HEK293T (cell line): ENCODE data around the gene LGR6.

Experiments used
- FOXM1 ChIP-seq: fragments of 450-650 bp; IDR thresholded peaks from 2 replicates; pipeline ENCODE4 v1.6.1; 2017; ENCODE audit warnings: mild to moderate bottlenecking, borderline replicate concordance
- SUZ12 ChIP-seq: fragments of 450-650 bp; IDR thresholded peaks from 2 replicates; pipeline ENCODE4 v1.6.1; 2016; ENCODE audit warnings: mild to moderate bottlenecking
- ZNF384 ChIP-seq: fragments of 450-650 bp; IDR thresholded peaks from 2 replicates; pipeline ENCODE4 v1.6.1; 2016

- no peak for TF ChIP-seq ZNF384
- TF ChIP-seq SUZ12 = no peak
- TF ChIP-seq FOXM1 = no peak
Measured at GRCh38 chr1:202213361-202214088, 19.9 kb downstream of the LGR6 start.
